ENCODE results near the gene MED7. TPM values are rescaled to one million over a fixed set of nuclear protein-coding genes. Genes with fewer than 3 reads are reported as not detected.

Gene MED7
- total and polyA plus RNA-seq, 2 of the 13 experiments (the other 11 are each of a cell fraction or from before 2014, with no cell fraction given): 9.2 to 9.4 TPM

DNA sequence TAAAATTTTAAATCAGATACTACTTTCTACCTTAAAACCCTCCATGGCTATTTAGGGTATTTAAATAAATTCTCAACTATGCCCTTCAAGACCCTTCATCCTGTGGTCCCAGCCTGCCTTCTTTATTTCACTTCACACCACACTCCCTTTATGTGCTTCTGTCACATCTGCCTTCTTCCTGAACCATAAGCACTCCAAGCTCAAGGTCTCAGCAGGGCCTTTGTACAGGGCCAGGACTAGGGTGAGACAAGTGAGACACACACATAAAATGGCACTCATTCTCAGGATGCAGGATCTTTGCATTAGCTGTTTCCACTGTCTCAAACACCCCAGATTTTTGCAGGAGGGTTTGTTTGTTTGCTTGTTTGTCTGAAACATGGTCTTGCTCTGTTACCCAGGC is 45.6 kb upstream of the MED7 start:
- Histone ChIP-seq H3K9me3 (ENCODE audit: low read length) (no peaks in the 10 kb centered on the region), H3K4me3 (replicated peaks in 1 of 3; ENCODE audit: insufficient read depth in 1 of 3, low read depth in 2 of 3, low read length in 3 of 3) (no peak overlapping the region), H4K20me1 (ENCODE audit: insufficient read depth, low read length) (no peaks in the 10 kb centered on the region), H3K9ac (ENCODE audit: insufficient read depth, low read depth, low read length) (no peak overlapping the region), H3K27me3 (ENCODE audit: control insufficient read depth in 1 of 2, insufficient read depth in 2 of 2, low read length in 2 of 2) (peaks cover 2 to 9% of the 10 kb centered on the region in 2 experiments; a peak in 2 of 5 replicates), H3K27ac (ENCODE audit: extremely low read length, insufficient read depth, low read length) (no peak overlapping the region), H3K79me2 (ENCODE audit: insufficient read depth, low read length) (no peaks in the 10 kb centered on the region), H3K4me2 (ENCODE audit: low read depth, low read length) (no peak overlapping the region), H3K4me1 (ENCODE audit: insufficient read depth, low read length) (no peaks in the 10 kb centered on the region), H2AFZ (ENCODE audit: low read length) (no peak overlapping the region), H3K36me3 (replicated peaks in 1 of 2; ENCODE audit: control insufficient read depth in 1 of 2, insufficient read depth in 2 of 2, low read length in 2 of 2) (no peaks in the 10 kb centered on the region)
- ATAC-seq (no peak), DNase-seq (ENCODE audit: low spot score) (no peak), FAIRE-seq (no peak)
- CTCF ChIA-PET (ENCODE audit: low intra/inter-chr PET ratio, low total read pairs): no interaction called here
- POLR2A ChIA-PET: no interaction called here
- no peak for TF ChIP-seq POLR2AphosphoS5 (IDR thresholded peaks at IDR 0.05; ENCODE audit: low read depth, low read length)
- no peak for TF ChIP-seq ZSCAN31 (CRISPR knock-in tag; IDR thresholded peaks at IDR 0.05; ENCODE audit: low read depth)
- TF ChIP-seq ZFP41 (CRISPR knock-in tag; IDR thresholded peaks at IDR 0.05; ENCODE audit: borderline replicate concordance): no peak
- TF ChIP-seq, protein P1, sequence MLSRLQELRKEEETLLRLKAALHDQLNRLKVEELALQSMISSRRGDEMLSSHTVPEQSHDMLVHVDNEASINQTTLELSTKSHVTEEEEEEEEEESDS (CRISPR knock-in tag; IDR thresholded peaks at IDR 0.05; ENCODE audit: borderline replicate concordance): no peak
- no peak for TF ChIP-seq SMAD3 (CRISPR knock-in tag; IDR thresholded peaks at IDR 0.05)
- TF ChIP-seq ARNT (IDR thresholded peaks at IDR 0.05): no peak
- TF ChIP-seq FOXJ3 (CRISPR knock-in tag; IDR thresholded peaks at IDR 0.05; ENCODE audit: borderline replicate concordance): no peak
- no peak for TF ChIP-seq ZKSCAN5 (CRISPR knock-in tag; IDR thresholded peaks at IDR 0.05)
- no TSS peak for BruUV-seq (replicated peaks)
- in situ Hi-C loops (cut with HindIII; ENCODE audit: extremely low pct_ligation_motif_present, low pct_unique_long_range_greater_than_20kb): no loop called here
- intact Hi-C loops (cut with micrococcal nuclease; ENCODE audit: unreplicated experiment): no loop called here

DNA sequence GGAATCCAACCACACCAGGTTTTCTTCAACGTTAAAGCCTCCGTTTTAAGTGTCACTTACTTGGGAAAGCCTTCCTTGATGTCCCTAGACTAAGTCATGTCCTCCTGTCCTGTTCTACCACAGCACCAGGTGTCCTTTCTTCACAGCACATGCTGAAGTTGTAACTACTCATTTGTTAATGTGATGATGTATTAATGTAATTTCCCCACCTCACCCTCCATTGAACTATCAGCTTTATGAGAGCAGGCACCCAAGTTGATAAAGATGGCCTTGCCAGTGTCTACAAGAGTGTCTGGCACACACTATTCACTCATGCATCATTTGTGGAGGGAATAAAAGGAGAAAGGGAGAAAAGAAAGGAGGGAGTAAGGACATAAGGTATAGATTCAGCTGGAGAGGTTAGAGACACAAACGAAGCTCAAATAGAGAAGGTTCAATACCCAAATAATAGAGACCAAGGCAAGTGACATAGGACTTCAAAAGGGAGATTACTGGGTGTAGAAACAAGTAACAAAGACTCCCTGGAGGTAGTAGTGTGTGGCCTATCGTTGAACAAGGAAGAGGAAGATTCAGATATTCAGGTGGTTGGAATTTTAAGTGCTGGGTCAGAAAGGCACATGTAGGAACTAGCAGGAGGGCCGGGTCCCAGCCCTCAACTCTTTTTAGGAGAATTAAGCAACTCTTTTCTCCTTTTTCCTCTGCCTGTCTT is 44.5 kb upstream of the MED7 start:
- ChIA-PET POLR2A (no interaction called here), CTCF (ENCODE audit: low intra/inter-chr PET ratio, low total read pairs) (no interaction called here)
- TF ChIP-seq ZNF841 (CRISPR knock-in tag; IDR thresholded peaks at IDR 0.05; ENCODE audit: borderline replicate concordance) (no peak), ZNF550 (CRISPR knock-in tag; IDR thresholded peaks at IDR 0.05; ENCODE audit: borderline replicate concordance) (no peak)
- no peak overlapping the region for H3K4me2 ChIP-seq (ENCODE audit: low read depth, low read length)
- no peaks in the 10 kb centered on the region for H3K4me1 ChIP-seq (ENCODE audit: insufficient read depth, low read length)
- H3K36me3 ChIP-seq (replicated peaks in 1 of 2; ENCODE audit: control insufficient read depth in 1 of 2, insufficient read depth in 2 of 2, low read length in 2 of 2): no peaks in the 10 kb centered on the region
- no peak for FAIRE-seq
- ATAC-seq: no peak
- no peaks in the 10 kb centered on the region for H3K9me3 ChIP-seq (ENCODE audit: low read length)
- H3K9ac ChIP-seq (ENCODE audit: insufficient read depth, low read depth, low read length): no peak overlapping the region
- no peak overlapping the region for H2AFZ ChIP-seq (ENCODE audit: low read length)
- DNase-seq (ENCODE audit: low spot score): no peak
- no peaks in the 10 kb centered on the region for H3K79me2 ChIP-seq (ENCODE audit: insufficient read depth, low read length)
- 8% methylated on average over 5 of the region's 5 CpGs for WGBS (ENCODE audit: low lambda C conversion rate)
- intact Hi-C loops (cut with micrococcal nuclease; ENCODE audit: unreplicated experiment): no loop called here
- in situ Hi-C loops (cut with HindIII; ENCODE audit: extremely low pct_ligation_motif_present, low pct_unique_long_range_greater_than_20kb): no loop called here
- no peak overlapping the region for H3K4me3 ChIP-seq (replicated peaks in 1 of 3; ENCODE audit: insufficient read depth in 1 of 3, low read depth in 2 of 3, low read length in 3 of 3)
- no peak overlapping the region for H3K27ac ChIP-seq (ENCODE audit: extremely low read length, insufficient read depth, low read length)
- no TSS peak for BruUV-seq (replicated peaks)
- no peaks in the 10 kb centered on the region for H4K20me1 ChIP-seq (ENCODE audit: insufficient read depth, low read length)
- peaks cover 2 to 9% of the 10 kb centered on the region in 2 experiments; a peak in 2 of 5 replicates for H3K27me3 ChIP-seq (ENCODE audit: control insufficient read depth in 1 of 2, insufficient read depth in 2 of 2, low read length in 2 of 2)
